Hippocampal formation (tissue), 2 donors: ENCODE measurements around the gene AVPR2.

Source experiments
- DNase-seq, 2 donors: peaks; one replicate each; lab custom pipeline; 2025; lab: John Stamatoyannopoulos, UW

The AVPR2 gene

DNA sequence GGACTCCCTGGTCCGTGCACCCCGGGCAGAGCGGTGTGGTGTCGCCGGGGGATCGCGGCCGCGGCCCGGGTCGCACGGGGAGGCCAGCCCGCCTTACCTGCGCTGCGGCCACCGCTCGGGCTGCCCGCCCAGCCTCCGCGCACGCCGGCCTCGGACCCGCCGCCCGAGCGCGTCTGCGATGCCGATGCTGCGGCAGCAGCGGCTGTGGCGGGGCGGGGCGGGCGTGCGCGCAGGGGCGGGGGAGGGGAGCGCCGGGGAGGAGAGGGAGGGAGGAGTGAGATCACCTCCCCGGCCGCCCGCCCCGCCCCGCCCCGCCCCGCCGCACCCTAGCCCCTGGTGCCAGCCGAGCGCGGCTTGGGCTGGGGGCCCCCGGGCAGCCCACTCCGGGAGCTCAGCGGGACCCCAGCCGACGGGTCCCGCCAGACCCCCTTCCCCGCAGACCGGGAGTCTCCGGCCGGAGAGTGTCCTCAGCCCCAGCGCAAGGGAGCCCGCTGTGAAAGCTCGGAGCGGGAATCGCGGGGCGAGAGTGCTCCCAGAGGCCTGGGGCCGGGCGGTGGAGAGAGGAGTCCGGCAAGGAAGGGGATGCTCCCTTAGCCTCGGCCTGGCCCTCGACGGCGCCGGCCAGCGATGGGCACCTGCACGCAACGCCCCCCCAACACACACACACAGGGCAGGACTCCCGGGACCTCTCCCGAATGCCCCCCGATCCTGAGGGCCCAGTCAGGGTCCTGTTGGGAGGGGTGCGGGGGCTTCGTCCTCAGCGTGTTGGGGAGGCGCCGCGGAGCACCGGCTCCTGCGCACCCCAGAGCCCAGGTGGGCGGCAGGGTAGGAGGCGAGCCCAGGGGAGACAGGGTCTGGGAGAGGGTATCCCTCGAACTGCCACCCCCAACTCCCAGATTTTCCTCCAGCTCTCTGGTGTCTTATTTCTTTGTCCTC, 18.2 kb upstream of the AVPR2 start, which contains the start of gene L1CAM:
Gene L1CAM (minus strand): TSS at position 206 of the 936 bp plus-strand sequence. CDS start 10,337 bp downstream, outside the sequence.
- no peak for DNase-seq

DNA sequence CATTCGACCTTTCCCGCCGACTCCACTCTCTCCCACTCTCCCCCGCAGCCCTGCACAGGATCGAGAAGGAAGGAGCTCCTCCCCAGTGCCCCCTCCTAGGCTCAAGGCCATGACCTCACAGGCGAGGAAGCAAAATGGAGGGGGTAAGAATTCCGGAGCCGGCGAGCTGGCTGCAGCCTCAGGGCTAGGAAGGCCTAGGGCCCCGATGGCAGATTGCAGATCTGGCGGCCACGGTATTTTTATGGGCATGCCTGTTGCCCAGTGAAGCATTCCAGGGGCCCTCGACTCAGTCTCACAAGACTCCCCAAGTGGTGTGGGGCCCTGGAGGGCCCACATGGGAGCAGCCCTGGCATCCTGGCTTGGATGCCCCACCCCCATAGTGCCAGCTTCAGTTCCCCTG, 17.6 kb upstream of the AVPR2 start:
- no peak for DNase-seq

GRCh38 chrX:153887385-153887784, 17.1 kb upstream of the AVPR2 start:
- DNase-seq: no peak

DNA sequence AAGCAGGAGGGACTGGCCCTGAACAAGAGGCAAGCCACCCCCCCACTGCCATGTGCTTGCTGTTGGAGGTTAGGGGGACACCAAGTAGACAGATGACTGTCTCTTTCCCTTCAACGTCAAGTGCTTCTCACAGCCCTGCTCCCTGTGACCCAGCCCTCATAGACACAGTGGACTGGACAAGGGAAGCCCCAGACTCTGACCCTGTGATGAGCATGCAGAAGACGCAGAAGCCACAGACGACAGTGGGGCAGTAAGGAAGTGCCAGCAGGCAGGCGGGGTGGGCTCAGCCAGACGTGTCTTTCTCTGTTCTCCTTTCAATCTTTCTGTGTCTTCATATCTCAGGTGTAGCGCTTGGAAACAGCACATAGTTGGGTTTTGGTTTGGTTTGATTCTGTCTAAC, 16.1 kb upstream of the AVPR2 start:
- DNase-seq: no peak

DNA sequence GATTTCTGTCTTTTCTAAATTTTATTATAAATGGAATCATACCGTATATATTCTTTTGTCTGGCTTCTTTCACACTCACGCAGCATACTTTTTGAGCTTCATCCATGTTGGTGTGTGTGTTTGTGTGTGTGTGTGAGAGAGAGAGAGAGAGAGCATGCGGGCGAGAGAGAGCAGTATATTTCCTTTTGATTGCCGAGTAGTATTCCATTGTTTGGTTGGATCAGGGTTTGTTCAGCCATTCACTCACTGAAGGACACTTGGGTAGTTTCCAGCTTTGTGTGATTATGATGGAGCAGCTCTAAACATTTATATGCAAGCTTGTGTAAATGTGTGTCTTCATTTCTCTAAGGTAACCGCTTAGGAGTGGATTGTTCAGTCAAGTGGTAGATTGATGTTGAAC, 15.3 kb upstream of the AVPR2 start:
- no peak for DNase-seq

- no peak for DNase-seq
Measured at GRCh38 chrX:153897899-153898298, 6.6 kb upstream of the AVPR2 start.

DNA sequence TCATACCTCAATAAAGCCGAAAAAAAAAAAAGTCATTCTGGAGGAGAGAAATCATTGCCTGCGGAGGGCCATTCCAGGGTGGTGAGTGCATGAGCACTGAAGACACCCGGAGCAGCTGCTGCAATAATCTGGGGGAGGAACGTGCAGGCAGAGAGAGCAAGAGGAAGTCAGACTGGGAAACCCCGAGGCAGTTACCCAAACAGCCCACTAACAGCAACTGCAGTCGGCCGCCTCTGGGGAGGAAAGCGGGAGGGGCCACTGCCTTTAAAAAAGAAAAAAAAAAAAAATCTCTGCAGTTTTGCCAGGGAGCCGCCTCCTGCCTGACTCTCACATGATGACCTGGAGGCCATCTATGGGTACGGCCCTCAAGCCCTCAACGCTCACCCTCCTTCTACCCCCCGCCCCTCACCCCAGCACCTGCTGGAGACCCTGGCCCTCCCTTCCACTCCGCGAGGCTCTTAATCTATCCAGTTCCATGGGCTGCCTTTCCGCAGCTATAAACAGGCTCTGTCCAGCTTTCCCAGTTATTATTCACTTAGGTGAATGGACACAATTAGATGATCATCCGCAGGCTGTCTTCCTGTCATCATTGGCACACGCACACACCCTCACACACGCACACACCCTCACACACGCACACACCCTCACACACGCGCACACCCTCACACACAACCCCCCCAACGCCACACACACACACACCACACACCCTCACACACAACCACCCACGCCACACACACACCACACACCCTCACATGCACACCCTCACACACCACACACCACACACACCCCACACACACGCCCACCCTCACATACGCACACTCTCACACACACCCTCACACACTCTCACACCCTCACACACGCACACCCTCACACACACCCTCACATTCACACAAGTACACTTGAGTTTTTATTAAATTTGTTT, 3.4 kb upstream of the AVPR2 start:
- DNase-seq: no peak

GRCh38 chrX:153901753-153902140, 2.7 kb upstream of the AVPR2 start:
- DNase-seq: no peak

DNA sequence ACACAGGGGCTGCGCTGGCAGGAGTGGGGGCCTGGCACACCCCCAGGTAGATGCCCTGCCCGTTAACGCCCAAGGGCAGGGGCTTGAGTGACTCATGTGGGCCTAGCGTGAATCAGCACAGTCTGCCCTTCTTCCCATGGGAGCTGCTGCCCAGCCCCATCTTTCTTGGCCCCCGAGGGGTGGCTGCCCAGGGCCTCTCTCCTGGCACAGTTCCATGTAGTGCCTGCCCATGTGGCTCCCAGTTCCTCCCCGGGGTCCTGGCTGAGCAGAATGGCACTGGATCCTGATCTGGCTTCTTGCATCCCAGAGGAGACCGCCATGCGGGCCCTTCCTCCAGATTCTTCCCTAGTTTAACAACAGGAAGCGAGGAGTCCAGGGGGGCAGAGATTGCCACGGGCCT, 2.1 kb upstream of the AVPR2 start:
- no peak for DNase-seq

DNA sequence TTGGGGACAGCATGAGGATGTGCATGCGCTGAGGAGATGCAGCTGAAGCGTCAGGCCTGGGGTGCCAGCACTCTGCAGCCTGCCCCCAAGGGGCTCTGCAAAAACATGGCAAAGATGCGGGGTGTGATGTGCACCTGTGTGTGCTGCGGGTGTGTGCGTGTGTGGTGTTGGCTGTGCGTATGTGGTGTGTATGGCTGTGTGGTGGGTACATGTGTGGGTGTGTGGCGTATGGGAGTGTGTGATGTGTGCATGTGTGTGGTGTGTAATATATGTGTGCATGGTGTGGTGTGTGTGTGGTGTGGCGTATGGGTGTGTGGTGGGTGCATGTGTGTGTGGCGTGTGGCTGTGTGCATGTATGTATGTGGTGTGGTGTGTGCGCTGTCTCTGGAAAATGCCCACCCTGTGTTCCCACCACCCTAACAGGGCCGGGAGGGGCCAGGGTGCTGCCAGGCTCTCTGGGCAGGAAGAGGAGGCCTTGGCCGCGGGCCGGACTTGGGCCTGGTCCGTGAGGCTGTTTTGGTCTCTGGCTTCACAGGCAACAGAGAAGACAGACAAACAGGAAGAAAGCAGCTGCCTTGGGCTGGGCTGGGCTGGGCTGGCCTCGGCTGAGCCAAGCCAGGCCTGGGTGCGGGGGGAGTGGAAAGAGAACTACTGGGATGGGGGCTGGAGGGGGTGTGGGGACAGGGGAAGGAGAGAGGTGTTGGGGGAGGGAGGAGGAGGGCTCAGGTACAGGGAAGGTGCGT, 1.1 kb upstream of the AVPR2 start:
- DNase-seq: no peak

- no peak for DNase-seq
Measured at GRCh38 chrX:153905481-153906095, 1.1 kb downstream of the AVPR2 start.

GRCh38 chrX:153906126-153906917, 1.8 kb downstream of the AVPR2 start:
- no peak for DNase-seq

DNA sequence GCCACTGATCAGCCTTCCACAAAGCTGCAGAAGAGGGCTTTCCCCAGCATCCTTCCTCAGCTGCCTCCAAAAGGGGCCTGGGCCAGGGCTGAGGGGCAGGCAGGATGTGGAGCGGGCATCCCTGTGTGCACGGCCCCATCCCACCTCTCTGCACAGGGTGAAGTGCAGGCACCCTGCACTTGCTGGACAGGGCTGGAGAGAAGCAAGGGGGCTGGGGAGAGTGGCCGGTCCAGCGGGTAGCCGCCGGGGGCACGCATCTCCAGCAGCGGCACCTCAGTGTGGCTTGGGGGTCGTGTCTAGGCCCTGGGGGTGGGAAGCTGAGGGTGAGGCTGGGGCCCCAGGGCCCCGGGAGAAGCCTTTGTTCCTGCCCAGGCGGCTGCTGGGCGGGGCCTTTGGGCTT, 3.0 kb downstream of the AVPR2 start:
- DNase-seq: no peak

DNA sequence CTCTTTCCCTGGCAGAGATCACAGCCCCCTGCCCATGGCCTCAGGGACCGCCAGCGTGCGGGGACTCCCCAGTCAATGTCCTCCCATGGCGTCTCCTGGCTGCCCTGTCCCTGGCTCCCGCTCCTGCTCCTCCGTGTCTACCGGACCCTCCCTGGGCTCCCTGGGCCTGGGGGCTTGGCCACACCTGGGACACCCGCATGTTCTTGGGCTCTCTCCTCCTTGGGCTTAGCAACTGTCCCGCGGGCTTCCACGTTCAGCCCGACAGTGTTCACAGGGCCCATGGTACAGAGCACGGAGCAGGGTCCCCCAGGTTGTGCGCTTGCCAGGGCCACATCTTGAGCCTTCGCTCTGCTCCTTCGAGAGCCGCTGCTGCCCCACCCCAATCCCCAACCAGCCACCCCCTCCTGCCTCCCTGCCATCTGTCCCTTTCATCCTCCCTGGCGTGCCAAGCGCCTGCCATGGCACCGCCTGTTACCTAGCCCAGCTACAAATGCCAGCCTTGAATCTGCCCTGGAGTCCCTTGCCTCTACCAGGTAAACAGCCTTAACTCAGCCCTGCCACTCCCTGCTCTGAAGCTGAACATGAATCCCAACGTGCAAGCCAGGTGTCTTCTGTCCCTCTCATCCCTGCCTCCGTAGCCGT, 3.9 kb downstream of the AVPR2 start:
- no peak for DNase-seq

DNA sequence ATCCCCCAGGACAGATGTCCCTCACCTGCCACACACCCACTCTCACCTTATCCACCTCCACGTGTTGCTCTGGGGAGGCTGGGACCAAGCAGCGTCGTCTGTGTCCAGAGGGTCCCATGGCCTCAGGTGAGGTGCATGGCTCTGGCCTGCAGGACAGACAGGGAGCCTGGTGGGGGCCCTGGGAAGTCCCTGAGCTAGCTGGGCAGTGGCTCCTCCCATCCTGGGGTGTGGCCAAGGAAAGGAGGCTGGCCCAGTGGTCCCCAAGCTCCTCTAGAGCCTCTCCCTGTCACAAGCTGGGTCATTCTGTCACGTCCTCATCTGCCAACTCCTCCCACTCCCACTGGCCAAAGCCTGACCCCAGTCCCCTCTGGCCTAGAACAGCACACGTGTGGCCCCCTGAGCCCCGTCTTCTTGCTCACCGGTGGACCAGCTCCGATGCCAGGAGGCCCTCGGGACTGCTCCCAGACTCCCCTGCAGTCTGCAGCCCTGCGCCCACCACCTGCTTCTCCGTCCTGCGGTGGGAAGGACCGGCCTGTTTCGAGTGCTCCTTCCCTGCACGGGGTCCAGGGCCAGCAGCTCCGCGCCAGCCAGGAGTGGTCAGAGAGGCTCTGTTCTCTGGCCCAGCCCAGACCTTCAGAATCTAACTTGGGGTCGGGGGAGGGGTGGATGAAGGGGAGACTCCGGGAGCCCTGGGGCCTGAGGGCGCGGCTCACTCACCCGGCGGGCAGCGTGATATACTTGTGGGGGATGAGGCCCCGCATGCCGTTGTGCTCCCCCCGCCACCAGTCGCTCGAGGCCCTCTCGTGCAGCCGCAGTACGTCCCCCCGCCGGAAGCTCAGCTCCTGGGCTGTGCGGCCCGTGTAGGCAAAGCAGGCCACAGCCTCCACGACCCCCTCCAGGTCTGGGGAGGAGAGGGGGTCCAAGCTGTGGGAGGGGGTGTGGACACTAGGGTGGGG, 4.8 kb downstream of the AVPR2 start:
- DNase-seq: no peak

- DNase-seq: no peak
Measured at GRCh38 chrX:153909980-153910360, 5.5 kb downstream of the AVPR2 start.

DNA sequence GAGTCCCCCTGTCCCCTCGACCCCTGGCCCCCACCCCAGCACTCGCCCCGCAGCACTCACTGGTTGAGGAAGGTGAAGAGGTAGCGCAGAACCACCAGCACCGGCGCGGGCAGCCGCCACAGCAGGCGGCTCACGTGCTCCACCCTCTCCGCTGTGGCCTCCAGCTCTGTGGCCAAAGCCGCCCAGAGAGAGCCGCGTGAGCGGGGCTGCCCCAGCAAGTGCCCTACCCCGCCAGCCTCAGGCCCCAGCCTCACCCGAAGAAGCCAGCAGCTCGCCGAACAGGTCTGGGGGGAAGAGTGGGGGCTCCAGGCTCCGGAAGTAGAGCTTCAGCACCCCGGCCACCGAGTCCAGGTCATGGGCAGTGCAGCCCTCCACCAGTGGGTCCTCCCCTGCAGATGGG, 6.0 kb downstream of the AVPR2 start:
- no peak for DNase-seq

- no peak for DNase-seq
Measured at GRCh38 chrX:153911798-153912197, 7.3 kb downstream of the AVPR2 start.

- DNase-seq: no peak
Measured at GRCh38 chrX:153913211-153913610, 8.7 kb downstream of the AVPR2 start.
